SH-SY5Y (cell line): ENCODE results near the gene AKR1E2.

Experiments used
- GATA2 ChIP-seq: IDR thresholded peaks from 2 replicates; pipeline ENCODE4 v1.6.1; 2011; ENCODE audit warnings: mild to moderate bottlenecking, low read depth, low read length
- GATA3 ChIP-seq: IDR thresholded peaks from 2 replicates; pipeline ENCODE4 v1.6.1; 2011; ENCODE audit warnings: low read depth, mild to moderate bottlenecking, low read length, moderate library complexity

- no peak for TF ChIP-seq GATA2
- no peak for TF ChIP-seq GATA3
Measured at GRCh38 chr10:4833286-4833685, 7.3 kb downstream of the AKR1E2 start.
